ENCODE data around the gene ATP6V0A4. TPM values are rescaled to one million over a fixed set of nuclear protein-coding genes. Genes with fewer than 3 reads are reported as not detected.

The ATP6V0A4 gene
- total RNA-seq, 1 experiment from 2014 or later = 1.0 TPM

GRCh38 chr7:138729444-138729843, 68.6 kb downstream of the ATP6V0A4 start:
- ATAC-seq (peak; percentile 50), DNase-seq (peak; percentile 16)
- H3K9me2 ChIP-seq (replicated peaks; ENCODE audit: low read length) = no peaks in the 10 kb centered on the region
- no peaks in the 10 kb centered on the region for H3F3A ChIP-seq (ENCODE audit: low read length, unreplicated experiment)
- intact Hi-C loops (cut with micrococcal nuclease) = no loop called here
- H3K4me2 ChIP-seq (ENCODE audit: low read length) = no peak overlapping the region
- H3K27me3 ChIP-seq (ENCODE audit: low read length) = no peaks in the 10 kb centered on the region
- TF ChIP-seq EZH2phosphoT487 (IDR thresholded peaks at IDR 0.05; ENCODE audit: borderline replicate concordance, low read length) (no peak), CTCF (conservative IDR thresholded peaks at IDR 0.05; ENCODE audit: low read depth, low read length) (no peak), EZH2 (IDR thresholded peaks at IDR 0.05; ENCODE audit: low read length, unreplicated experiment) (no peak)
- H3K9me3 ChIP-seq (ENCODE audit: low read length) = no peaks in the 10 kb centered on the region
- no peaks in the 10 kb centered on the region for H3K4me1 ChIP-seq (ENCODE audit: insufficient read depth, low read length)
- H3K36me3 ChIP-seq (ENCODE audit: low read depth, low read length) = no peaks in the 10 kb centered on the region
- ChIA-PET POLR2A (ENCODE audit: unreplicated experiment) (no interaction called here), CTCF (no interaction called here)
- no peaks in the 10 kb centered on the region for H3K79me2 ChIP-seq (ENCODE audit: low read length)
- H3K4me3 ChIP-seq (ENCODE audit: low read length) = no peak overlapping the region
- no peak overlapping the region for H3K27ac ChIP-seq (ENCODE audit: low read length)
- no TSS peak for BruUV-seq (replicated peaks)
- H2AFZ ChIP-seq (ENCODE audit: low read length) = no peak overlapping the region
- H3K9ac ChIP-seq (ENCODE audit: low read length) = no peak overlapping the region
- H4K20me1 ChIP-seq (ENCODE audit: low read length) = no peaks in the 10 kb centered on the region

DNA sequence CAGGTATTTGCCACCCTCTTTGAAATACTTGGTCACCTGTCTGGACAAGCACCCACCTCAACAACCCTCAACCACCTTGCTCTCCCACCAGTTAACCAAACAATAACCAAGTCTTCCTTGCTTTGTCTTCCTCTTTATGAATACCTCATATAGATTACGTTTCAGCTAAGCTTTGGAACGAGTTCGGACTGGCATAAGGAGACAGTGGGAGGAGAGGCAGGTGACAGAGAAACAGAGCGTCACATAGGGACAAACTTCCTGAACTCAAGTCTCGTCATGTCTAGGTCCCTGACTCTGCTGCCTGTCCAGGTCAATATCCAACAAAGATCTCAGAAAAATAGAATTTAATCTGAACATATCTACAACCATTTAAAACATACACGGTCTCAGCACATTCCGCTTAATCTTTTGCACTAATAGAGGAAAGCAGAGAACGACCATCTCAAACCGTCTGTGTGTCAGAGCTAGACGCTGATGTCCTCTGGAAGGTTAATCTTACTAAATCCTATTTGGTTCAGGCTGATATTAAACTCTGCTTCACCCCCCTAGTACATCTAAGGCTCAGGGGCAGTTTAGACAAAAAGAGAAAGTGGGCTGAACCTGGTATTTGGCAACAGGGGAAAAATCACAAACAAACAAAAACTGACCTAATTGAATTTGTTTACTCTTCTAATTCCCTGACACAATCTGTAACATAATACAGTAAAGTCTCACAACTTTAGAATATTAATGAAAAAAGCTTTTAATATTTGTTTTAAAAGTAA, 70.5 kb downstream of the ATP6V0A4 start:
- no peaks in the 10 kb centered on the region for H3K9me2 ChIP-seq (replicated peaks; ENCODE audit: low read length)
- intact Hi-C loops (cut with micrococcal nuclease) = no loop called here
- DNase-seq (no peak), ATAC-seq (no peak)
- no peak overlapping the region for H3K9ac ChIP-seq (ENCODE audit: low read length)
- no peak overlapping the region for H3K4me2 ChIP-seq (ENCODE audit: low read length)
- ChIA-PET POLR2A (ENCODE audit: unreplicated experiment) (no interaction called here), CTCF (no interaction called here)
- H3K27ac ChIP-seq (ENCODE audit: low read length) = no peak overlapping the region
- H3K79me2 ChIP-seq (ENCODE audit: low read length) = no peaks in the 10 kb centered on the region
- H3K4me3 ChIP-seq (ENCODE audit: low read length) = no peak overlapping the region
- H3K27me3 ChIP-seq (ENCODE audit: low read length) = no peaks in the 10 kb centered on the region
- TF ChIP-seq EZH2 (IDR thresholded peaks at IDR 0.05; ENCODE audit: low read length, unreplicated experiment) (no peak), EZH2phosphoT487 (IDR thresholded peaks at IDR 0.05; ENCODE audit: borderline replicate concordance, low read length) (no peak), CTCF (conservative IDR thresholded peaks at IDR 0.05; ENCODE audit: low read depth, low read length) (no peak)
- H3K36me3 ChIP-seq (ENCODE audit: low read depth, low read length) = no peaks in the 10 kb centered on the region
- no peaks in the 10 kb centered on the region for H3K9me3 ChIP-seq (ENCODE audit: low read length)
- BruUV-seq (replicated peaks) = no TSS peak
- H3F3A ChIP-seq (ENCODE audit: low read length, unreplicated experiment) = no peaks in the 10 kb centered on the region
- no peaks in the 10 kb centered on the region for H3K4me1 ChIP-seq (ENCODE audit: insufficient read depth, low read length)
- H4K20me1 ChIP-seq (ENCODE audit: low read length) = no peaks in the 10 kb centered on the region
- no peak overlapping the region for H2AFZ ChIP-seq (ENCODE audit: low read length)

GRCh38 chr7:138726288-138726687, 71.7 kb downstream of the ATP6V0A4 start:
- ChIA-PET CTCF (interaction anchor here (0.6 kb wide), 1 partner anchor 158 kb away, joined by 4 read pairs; no protein-coding TSS in a partner anchor), POLR2A (ENCODE audit: unreplicated experiment) (no interaction called here)
- DNase-seq (peak; percentile 16), ATAC-seq (peak; percentile 54; the same call in 1 of the 2 replicates)
- Histone ChIP-seq H3K4me1 (ENCODE audit: insufficient read depth, low read length) (no peaks in the 10 kb centered on the region), H3F3A (ENCODE audit: low read length, unreplicated experiment) (no peaks in the 10 kb centered on the region), H3K27ac (ENCODE audit: low read length) (no peak overlapping the region), H3K4me3 (ENCODE audit: low read length) (no peak overlapping the region), H4K20me1 (ENCODE audit: low read length) (no peaks in the 10 kb centered on the region), H3K4me2 (ENCODE audit: low read length) (no peak overlapping the region), H3K36me3 (ENCODE audit: low read depth, low read length) (no peaks in the 10 kb centered on the region), H3K79me2 (ENCODE audit: low read length) (no peaks in the 10 kb centered on the region), H3K9me2 (replicated peaks; ENCODE audit: low read length) (no peaks in the 10 kb centered on the region), H3K9me3 (ENCODE audit: low read length) (no peaks in the 10 kb centered on the region), H3K27me3 (ENCODE audit: low read length) (no peaks in the 10 kb centered on the region), H2AFZ (ENCODE audit: low read length) (no peak overlapping the region), H3K9ac (ENCODE audit: low read length) (no peak overlapping the region)
- TF ChIP-seq CTCF (conservative IDR thresholded peaks at IDR 0.05; ENCODE audit: low read depth, low read length) = peak; percentile 46
- TF ChIP-seq EZH2 (IDR thresholded peaks at IDR 0.05; ENCODE audit: low read length, unreplicated experiment) = no peak
- TF ChIP-seq EZH2phosphoT487 (IDR thresholded peaks at IDR 0.05; ENCODE audit: borderline replicate concordance, low read length) = no peak
- intact Hi-C loops (cut with micrococcal nuclease) = no loop called here
- no TSS peak for BruUV-seq (replicated peaks)

All from PC-3 (cell line).